Activated CD8-positive, alpha-beta memory T cell treated with anti-CD3 and anti-CD28 coated beads, Interleukin-2, amount 10 ng/mL, durations not matched to agents 7 days and 5 days (primary cell): ENCODE results near the gene ADAM19. TPM values are rescaled to one million over a fixed set of nuclear protein-coding genes. Genes with fewer than 3 reads are reported as not detected.
A peak's percentile ranks its signal among the peaks of the same experiment; 100 is the strongest.

Experiments used
- ATAC-seq: fragments of 150-1000 bp; cut with Tn5 transposase; one replicate; pipeline ENCODE4 v1.10.0; 2021; ENCODE audit warnings: moderate library complexity
- CTCF ChIA-PET: fragments of 350-600 bp; sonication (Branson Sonifier 250); formaldehyde crosslinking; loops from one replicate; lab custom pipeline; 2021; ENCODE audit warnings: antibody characterized with exemption; lab: Charles Lee
- DNase-seq: peaks from one replicate; pipeline ENCODE4 v3.0.0-alpha.2; 2020
- H3K27ac Mint-ChIP-seq: one replicate; pipeline ENCODE4 v1.8.0; 2021; ENCODE audit warnings: mild to moderate bottlenecking, mixed read lengths
- H3K27me3 Mint-ChIP-seq: one replicate; pipeline ENCODE4 v1.8.0; 2021; ENCODE audit warnings: mixed read lengths
- H3K36me3 Mint-ChIP-seq: one replicate; pipeline ENCODE4 v1.8.0; 2021; ENCODE audit warnings: mild to moderate bottlenecking, mixed read lengths
- H3K4me1 Mint-ChIP-seq: one replicate; pipeline ENCODE4 v1.8.0; 2021; ENCODE audit warnings: mixed read lengths
- H3K4me3 Mint-ChIP-seq: one replicate; pipeline ENCODE4 v1.8.0; 2021; ENCODE audit warnings: mild to moderate bottlenecking, moderate library complexity, mixed read lengths
- H3K9me3 Mint-ChIP-seq: one replicate; pipeline ENCODE4 v1.8.0; 2022; ENCODE audit warnings: low read depth, mixed read lengths
- total RNA-seq, 2 experiments: library from RNA; stranded (reverse); gene quantifications; one replicate each; pipeline ENCODE4 v1.2.3, GENCODE V29; 2021

The ADAM19 gene, protein sequence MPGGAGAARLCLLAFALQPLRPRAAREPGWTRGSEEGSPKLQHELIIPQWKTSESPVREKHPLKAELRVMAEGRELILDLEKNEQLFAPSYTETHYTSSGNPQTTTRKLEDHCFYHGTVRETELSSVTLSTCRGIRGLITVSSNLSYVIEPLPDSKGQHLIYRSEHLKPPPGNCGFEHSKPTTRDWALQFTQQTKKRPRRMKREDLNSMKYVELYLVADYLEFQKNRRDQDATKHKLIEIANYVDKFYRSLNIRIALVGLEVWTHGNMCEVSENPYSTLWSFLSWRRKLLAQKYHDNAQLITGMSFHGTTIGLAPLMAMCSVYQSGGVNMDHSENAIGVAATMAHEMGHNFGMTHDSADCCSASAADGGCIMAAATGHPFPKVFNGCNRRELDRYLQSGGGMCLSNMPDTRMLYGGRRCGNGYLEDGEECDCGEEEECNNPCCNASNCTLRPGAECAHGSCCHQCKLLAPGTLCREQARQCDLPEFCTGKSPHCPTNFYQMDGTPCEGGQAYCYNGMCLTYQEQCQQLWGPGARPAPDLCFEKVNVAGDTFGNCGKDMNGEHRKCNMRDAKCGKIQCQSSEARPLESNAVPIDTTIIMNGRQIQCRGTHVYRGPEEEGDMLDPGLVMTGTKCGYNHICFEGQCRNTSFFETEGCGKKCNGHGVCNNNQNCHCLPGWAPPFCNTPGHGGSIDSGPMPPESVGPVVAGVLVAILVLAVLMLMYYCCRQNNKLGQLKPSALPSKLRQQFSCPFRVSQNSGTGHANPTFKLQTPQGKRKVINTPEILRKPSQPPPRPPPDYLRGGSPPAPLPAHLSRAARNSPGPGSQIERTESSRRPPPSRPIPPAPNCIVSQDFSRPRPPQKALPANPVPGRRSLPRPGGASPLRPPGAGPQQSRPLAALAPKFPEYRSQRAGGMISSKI
- 100 to 1,000 TPM; 219 to 341 TPM for total RNA-seq

GRCh38 chr5:157575381-157576020 lies at the start of gene ADAM19:
Gene ADAM19, minus strand, starts transcription at chr5:157575775. Its CDS starts 79 bp downstream, at chr5:157575696.
- peaks cover 52% of the 10 kb centered on the region for H3K4me1 Mint-ChIP-seq

DNA sequence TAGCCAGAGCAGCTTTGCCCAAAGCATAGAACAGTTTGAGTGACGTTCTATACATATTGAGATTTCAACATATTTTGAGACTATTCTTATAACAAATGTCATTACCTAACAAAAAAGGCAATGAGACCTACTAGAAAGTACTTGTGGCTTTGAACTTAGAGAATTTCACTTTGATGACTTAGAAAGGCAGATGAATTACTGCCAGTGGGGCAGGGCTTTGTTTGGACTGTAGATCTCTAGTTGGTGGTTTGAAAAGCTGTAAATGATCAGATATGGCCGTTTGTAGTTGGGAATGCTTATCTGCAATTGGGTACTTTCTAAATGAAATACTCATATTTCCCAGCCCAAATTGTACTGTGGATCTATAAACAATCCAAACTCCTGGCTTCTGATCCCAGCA lies 48.6 kb upstream of the ADAM19 start:
- Mint-ChIP-seq H3K27me3 (peaks cover 14% of the 10 kb centered on the region), H3K4me1 (no peaks in the 10 kb centered on the region), H3K27ac (no peak overlapping the region), H3K4me3 (no peak overlapping the region), H3K9me3 (peaks cover 6% of the 10 kb centered on the region), H3K36me3 (peaks cover 13% of the 10 kb centered on the region)
- CTCF ChIA-PET: no interaction called here
- ATAC-seq (no peak), DNase-seq (no peak)

More at GRCh38 chr5:157575381-157576020, at the start of gene ADAM19:
- DNase-seq (peak; percentile 74), ATAC-seq (peak; percentile 77)
- H3K4me3 Mint-ChIP-seq: peak within 1 kb of the TSS; percentile 99
- CTCF ChIA-PET: interaction anchor here (1.1 to 5.1 kb wide), 4 partner anchors 18 to 168 kb away, joined by 4 to 18 read pairs (median 7); partner anchors contain the start of gene LSM11
- no peaks in the 10 kb centered on the region for H3K9me3 Mint-ChIP-seq
- peaks cover 45% of the 10 kb centered on the region for H3K36me3 Mint-ChIP-seq
- H3K27ac Mint-ChIP-seq: peak within 1 kb of the TSS; percentile 90
- no peaks in the 10 kb centered on the region for H3K27me3 Mint-ChIP-seq

GRCh38 chr5:157620776-157621175 lies 45.2 kb upstream of the ADAM19 start:
- CTCF ChIA-PET: interaction anchor here (1.9 kb wide), 1 partner anchor 30 kb away, joined by 6 read pairs; no protein-coding TSS in a partner anchor

DNA sequence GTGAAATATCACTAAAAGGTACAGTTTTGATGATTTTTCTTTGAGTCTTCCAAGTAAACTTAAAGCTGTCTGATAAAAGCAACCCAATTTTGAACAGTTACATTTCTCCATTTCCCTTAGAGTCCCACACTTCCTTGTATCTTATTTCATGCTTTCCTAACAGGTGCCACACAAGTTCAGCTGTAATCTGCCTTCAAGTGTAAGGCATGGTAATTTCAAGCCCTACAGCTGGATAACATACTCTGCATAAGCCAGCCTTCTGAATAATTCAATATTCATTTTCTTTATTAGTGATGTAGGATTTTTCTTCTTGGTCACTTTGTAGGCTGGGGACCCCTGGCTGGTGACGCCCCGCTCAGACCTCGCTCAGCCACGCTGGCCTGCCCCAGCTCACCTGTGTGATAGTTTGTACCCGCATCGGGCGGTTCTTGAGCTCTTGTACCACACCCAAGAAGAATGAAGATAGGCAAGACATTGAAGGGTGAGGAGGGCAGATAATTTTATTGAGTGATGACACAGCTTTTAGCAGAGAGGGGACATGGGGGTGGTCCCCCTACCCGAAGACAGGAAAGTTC lies 42.7 kb upstream of the ADAM19 start:
- H3K27me3 Mint-ChIP-seq: peaks cover 9% of the 10 kb centered on the region
- H3K9me3 Mint-ChIP-seq: peaks cover 6% of the 10 kb centered on the region
- no peak overlapping the region for H3K4me3 Mint-ChIP-seq
- no peak overlapping the region for H3K27ac Mint-ChIP-seq
- DNase-seq (no peak), ATAC-seq (no peak)
- peaks cover 21% of the 10 kb centered on the region for H3K36me3 Mint-ChIP-seq
- peaks cover 11% of the 10 kb centered on the region for H3K4me1 Mint-ChIP-seq
- CTCF ChIA-PET: interaction anchor here (1.2 to 1.4 kb wide), 2 partner anchors 125 to 228 kb away, joined by 3 to 5 read pairs; no protein-coding TSS in a partner anchor

More at GRCh38 chr5:157620776-157621175, 45.2 kb upstream of the ADAM19 start:
- Mint-ChIP-seq H3K27me3 (peaks cover 14% of the 10 kb centered on the region), H3K27ac (no peak overlapping the region), H3K36me3 (peaks cover 17% of the 10 kb centered on the region), H3K4me1 (no peaks in the 10 kb centered on the region), H3K4me3 (no peak overlapping the region), H3K9me3 (peaks cover 6% of the 10 kb centered on the region)
- no peak for DNase-seq
- no peak for ATAC-seq

- DNase-seq (no peak), ATAC-seq (no peak)
- peaks cover 14% of the 10 kb centered on the region for H3K36me3 Mint-ChIP-seq
- H3K27ac Mint-ChIP-seq: no peak overlapping the region
- H3K4me3 Mint-ChIP-seq: no peak overlapping the region
- H3K4me1 Mint-ChIP-seq: peaks cover 24% of the 10 kb centered on the region
- peaks cover 3% of the 10 kb centered on the region for H3K27me3 Mint-ChIP-seq
- peaks cover 3% of the 10 kb centered on the region for H3K9me3 Mint-ChIP-seq
- CTCF ChIA-PET: interaction anchor here (0.9 to 1.4 kb wide), 3 partner anchors 9 to 126 kb away, joined by 3 to 5 read pairs (median 3); no protein-coding TSS in a partner anchor
These were observed 41.2 kb upstream of the ADAM19 start for GRCh38 chr5:157616785-157617184.

DNA sequence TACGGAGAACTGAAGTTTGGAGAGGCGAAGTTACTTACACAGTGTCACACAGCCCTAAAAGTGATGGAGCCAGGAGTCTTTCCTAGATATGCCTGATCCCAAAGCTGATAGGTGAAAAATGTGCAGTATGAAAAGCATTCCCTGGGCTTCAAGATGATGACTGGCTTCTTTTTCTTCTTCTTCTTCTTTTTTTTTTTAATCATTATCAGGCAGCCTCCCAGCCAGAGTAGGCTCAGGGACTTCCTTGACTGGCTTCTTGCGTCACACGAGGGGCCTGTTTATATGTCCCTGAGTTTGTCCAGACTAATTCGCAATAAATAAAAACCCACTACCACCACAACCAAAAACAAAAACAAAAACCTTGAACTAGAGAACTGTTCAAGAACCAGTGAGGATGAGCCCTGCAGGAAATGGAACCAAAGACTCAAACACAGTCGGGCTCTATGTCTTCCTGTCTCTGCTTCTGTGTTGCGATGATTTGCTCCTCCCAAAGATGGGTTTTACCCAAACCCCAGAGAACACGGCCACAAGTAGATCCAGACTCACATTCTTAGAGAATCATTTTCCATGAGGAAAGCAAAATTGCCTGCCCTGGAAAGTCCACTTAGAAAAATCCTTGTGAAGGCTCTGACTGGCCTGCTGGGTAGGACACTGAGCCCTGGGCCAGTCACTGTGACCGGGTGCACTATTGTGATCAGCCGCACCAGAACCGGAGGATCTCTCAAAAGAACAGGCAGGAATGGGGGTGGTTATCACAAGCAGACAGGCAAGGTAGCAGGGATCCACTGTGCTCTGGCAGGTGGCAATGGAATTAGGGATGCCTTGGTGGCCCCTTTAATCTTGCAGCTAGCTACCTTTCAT lies 38.0 kb upstream of the ADAM19 start:
- Mint-ChIP-seq H3K4me1 (peaks cover 45% of the 10 kb centered on the region), H3K27me3 (no peaks in the 10 kb centered on the region), H3K36me3 (peaks cover 12% of the 10 kb centered on the region), H3K4me3 (peak overlapping the region; percentile 56), H3K9me3 (no peaks in the 10 kb centered on the region), H3K27ac (peak overlapping the region; percentile 90)
- ATAC-seq: peak; percentile 87
- no peak for DNase-seq
- CTCF ChIA-PET: interaction anchor here (1.0 to 1.4 kb wide), 3 partner anchors 9 to 130 kb away, joined by 3 to 5 read pairs (median 5); partner anchors contain the start of gene LSM11

DNA sequence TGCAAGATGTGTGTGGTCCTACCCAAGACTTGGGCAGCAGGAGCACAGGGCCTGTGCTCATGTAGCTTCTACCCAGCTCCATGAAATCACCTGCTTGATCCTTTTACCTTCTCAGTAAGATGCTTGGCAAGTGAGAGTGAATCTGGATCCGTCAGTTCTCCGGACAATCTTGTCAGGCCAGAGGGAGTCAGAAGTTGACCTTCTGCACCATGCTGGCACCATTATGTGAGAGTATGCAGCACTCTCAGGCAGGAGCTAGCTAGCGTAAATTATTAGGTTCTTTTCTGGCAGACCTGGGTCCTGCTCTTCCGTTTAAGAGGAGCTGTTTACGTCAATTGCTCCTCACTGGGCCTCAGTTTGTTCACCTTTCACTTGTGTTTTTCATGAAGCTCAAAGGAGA lies 37.0 kb upstream of the ADAM19 start:
- Mint-ChIP-seq H3K4me3 (no peak overlapping the region), H3K36me3 (peaks cover 12% of the 10 kb centered on the region), H3K9me3 (no peaks in the 10 kb centered on the region), H3K27ac (no peak overlapping the region), H3K27me3 (no peaks in the 10 kb centered on the region), H3K4me1 (peaks cover 55% of the 10 kb centered on the region)
- no peak for DNase-seq
- ATAC-seq: no peak
- CTCF ChIA-PET: interaction anchor here (0.8 to 1.4 kb wide), 2 partner anchors 71 to 131 kb away, joined by 3 to 5 read pairs; partner anchors contain the start of gene LSM11

DNA sequence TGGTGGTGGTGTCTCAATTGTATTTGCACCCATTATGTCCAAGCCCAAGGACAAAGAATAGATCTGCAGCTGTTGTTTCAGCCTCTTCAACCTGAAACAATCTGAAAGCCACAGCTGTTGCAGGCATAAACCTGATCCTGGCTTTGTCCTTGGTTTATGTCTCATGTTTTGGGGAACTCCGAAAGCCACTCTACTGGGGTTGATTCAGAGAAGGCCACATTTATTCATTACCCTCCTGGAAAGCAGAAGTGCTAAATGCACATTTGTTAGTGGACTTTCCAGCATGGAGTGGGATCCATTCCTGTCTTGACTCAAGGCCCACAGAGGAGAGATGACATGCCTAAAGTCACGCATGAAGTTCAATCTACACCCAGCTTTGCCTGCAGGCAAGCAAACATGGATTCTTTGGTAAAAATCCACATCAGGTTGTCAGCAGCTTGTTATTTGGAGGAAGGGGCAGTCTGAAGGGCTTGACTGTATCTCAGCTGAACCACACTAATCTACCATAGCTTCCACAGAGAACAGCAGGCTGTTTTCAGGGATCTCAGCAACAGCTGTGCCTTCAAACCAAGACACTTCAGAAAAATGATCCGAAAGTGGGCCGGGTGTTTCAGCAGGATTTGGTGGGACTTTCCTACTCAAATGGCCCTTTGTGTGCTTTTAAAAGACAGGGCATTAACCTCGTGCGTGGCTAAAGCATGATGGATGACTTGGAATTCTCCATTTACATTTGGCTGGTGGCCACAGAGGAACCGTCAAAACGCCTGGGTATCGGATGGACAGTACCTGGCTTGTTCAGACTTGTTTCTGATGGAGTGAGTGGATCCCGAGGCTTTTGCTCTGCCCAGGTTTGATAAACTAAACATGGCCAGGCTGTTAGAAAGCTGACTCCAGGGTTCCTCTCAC lies 36.2 kb upstream of the ADAM19 start:
- Mint-ChIP-seq H3K36me3 (peaks cover 12% of the 10 kb centered on the region), H3K9me3 (no peaks in the 10 kb centered on the region), H3K27me3 (no peaks in the 10 kb centered on the region), H3K4me1 (peaks cover 62% of the 10 kb centered on the region), H3K4me3 (no peak overlapping the region), H3K27ac (peak overlapping the region; percentile 34)
- CTCF ChIA-PET: interaction anchor here (0.8 to 1.4 kb wide), 2 partner anchors 70 to 132 kb away, joined by 3 to 5 read pairs; partner anchors contain the start of gene LSM11
- ATAC-seq (no peak), DNase-seq (no peak)

GRCh38 chr5:157610990-157611389 lies 35.4 kb upstream of the ADAM19 start:
- ATAC-seq (no peak), DNase-seq (no peak)
- Mint-ChIP-seq H3K36me3 (peaks cover 13% of the 10 kb centered on the region), H3K4me1 (peaks cover 69% of the 10 kb centered on the region), H3K27ac (no peak overlapping the region), H3K4me3 (no peak overlapping the region), H3K27me3 (no peaks in the 10 kb centered on the region), H3K9me3 (no peaks in the 10 kb centered on the region)
- CTCF ChIA-PET: no interaction called here

DNA sequence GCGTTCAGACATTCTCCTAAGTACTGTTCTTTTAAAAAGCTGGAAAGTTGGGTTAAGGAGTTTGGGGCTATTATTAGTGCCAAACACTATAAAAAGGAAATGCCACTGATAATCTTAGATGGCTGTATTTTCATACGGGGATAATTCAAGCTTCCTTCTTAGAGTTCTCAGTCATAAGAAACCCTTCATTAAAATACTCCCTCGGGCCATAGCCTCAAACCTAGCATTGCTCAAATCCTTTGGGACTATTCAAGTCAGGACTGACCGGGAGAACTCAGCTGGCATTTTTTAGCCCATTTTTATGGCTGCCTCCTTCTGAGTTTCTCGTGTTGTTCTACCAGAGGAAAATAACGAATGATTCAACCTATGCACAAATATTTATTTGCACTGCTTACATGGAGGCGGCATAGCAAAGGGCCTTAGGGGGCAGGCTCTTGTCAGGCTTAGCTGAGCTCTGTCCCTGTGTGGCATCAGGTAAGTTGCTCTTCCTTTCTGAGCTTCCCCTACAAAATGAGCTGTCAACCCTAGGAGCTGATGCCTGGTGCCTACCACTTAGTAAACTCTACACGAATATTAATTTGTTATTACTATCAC lies 33.5 kb upstream of the ADAM19 start:
- no peak for ATAC-seq
- no peak overlapping the region for H3K4me3 Mint-ChIP-seq
- DNase-seq: no peak
- H3K4me1 Mint-ChIP-seq: peaks cover 81% of the 10 kb centered on the region
- no peaks in the 10 kb centered on the region for H3K9me3 Mint-ChIP-seq
- CTCF ChIA-PET: interaction anchor here (1.1 to 2.2 kb wide), 2 partner anchors 10 to 68 kb away, joined by 3 to 12 read pairs; no protein-coding TSS in a partner anchor
- H3K27me3 Mint-ChIP-seq: no peaks in the 10 kb centered on the region
- H3K36me3 Mint-ChIP-seq: peaks cover 15% of the 10 kb centered on the region
- no peak overlapping the region for H3K27ac Mint-ChIP-seq
